T-helper 1 cell treated with Interleukin-12 subunit alpha and Interleukin-12 subunit beta and Interleukin-4 antibody, amounts not matched to agents 30 μg/mL and 1 μg/mL, for 36 hours (primary cell): ENCODE results near the gene RCOR1.

Experiments
- H3K27ac Mint-ChIP-seq: one replicate; pipeline ENCODE4 v1.8.0; 2021; ENCODE audit warnings: mild to moderate bottlenecking, mixed read lengths
- H3K27me3 Mint-ChIP-seq: one replicate; pipeline ENCODE4 v1.8.0; 2021; ENCODE audit warnings: low read depth, mixed read lengths
- H3K36me3 Mint-ChIP-seq: one replicate; pipeline ENCODE4 v1.8.0; 2021; ENCODE audit warnings: low read depth, mixed read lengths
- H3K4me1 Mint-ChIP-seq: one replicate; pipeline ENCODE4 v1.8.0; 2021; ENCODE audit warnings: low read depth, mixed read lengths
- H3K4me3 Mint-ChIP-seq: one replicate; pipeline ENCODE4 v1.8.0; 2021; ENCODE audit warnings: mild to moderate bottlenecking, moderate library complexity, mixed read lengths
- H3K9me3 Mint-ChIP-seq: one replicate; pipeline ENCODE4 v1.8.0; 2021; ENCODE audit warnings: mixed read lengths

RCOR1 gene

GRCh38 chr14:102699416-102700110 lies 107.1 kb downstream of the RCOR1 start:
- Mint-ChIP-seq H3K36me3 (peaks cover 14% of the 10 kb centered on the region), H3K4me1 (peaks cover 13% of the 10 kb centered on the region), H3K9me3 (peaks cover 13% of the 10 kb centered on the region), H3K27ac (no peak overlapping the region), H3K4me3 (no peak overlapping the region), H3K27me3 (no peaks in the 10 kb centered on the region)

- no peaks in the 10 kb centered on the region for H3K27me3 Mint-ChIP-seq
- H3K4me3 Mint-ChIP-seq: no peak overlapping the region
- peaks cover 8% of the 10 kb centered on the region for H3K36me3 Mint-ChIP-seq
These were observed 116.0 kb downstream of the RCOR1 start for GRCh38 chr14:102708494-102708893.

GRCh38 chr14:102711207-102711606 lies 118.8 kb downstream of the RCOR1 start:
- peaks cover 3% of the 10 kb centered on the region for H3K4me1 Mint-ChIP-seq
- H3K36me3 Mint-ChIP-seq: peaks cover 13% of the 10 kb centered on the region
- no peak overlapping the region for H3K4me3 Mint-ChIP-seq
- no peak overlapping the region for H3K27ac Mint-ChIP-seq
- no peaks in the 10 kb centered on the region for H3K27me3 Mint-ChIP-seq
- peaks cover 1% of the 10 kb centered on the region for H3K9me3 Mint-ChIP-seq

More at GRCh38 chr14:102708494-102708893, 116.0 kb downstream of the RCOR1 start:
- Mint-ChIP-seq H3K27ac (no peak overlapping the region), H3K4me1 (no peaks in the 10 kb centered on the region), H3K9me3 (peaks cover 13% of the 10 kb centered on the region)

GRCh38 chr14:102711946-102712345 lies 119.5 kb downstream of the RCOR1 start:
- H3K36me3 Mint-ChIP-seq: peaks cover 14% of the 10 kb centered on the region

GRCh38 chr14:102717276-102717675 lies 124.8 kb downstream of the RCOR1 start:
- Mint-ChIP-seq H3K27me3 (no peaks in the 10 kb centered on the region), H3K4me3 (no peak overlapping the region), H3K9me3 (no peaks in the 10 kb centered on the region), H3K27ac (no peak overlapping the region), H3K4me1 (peaks cover 10% of the 10 kb centered on the region), H3K36me3 (peaks cover 30% of the 10 kb centered on the region)

More at GRCh38 chr14:102711946-102712345, 119.5 kb downstream of the RCOR1 start:
- Mint-ChIP-seq H3K27me3 (no peaks in the 10 kb centered on the region), H3K4me1 (peaks cover 4% of the 10 kb centered on the region), H3K27ac (no peak overlapping the region), H3K4me3 (no peak overlapping the region), H3K9me3 (no peaks in the 10 kb centered on the region)

GRCh38 chr14:102722646-102723045 lies 130.2 kb downstream of the RCOR1 start:
- peaks cover 33% of the 10 kb centered on the region for H3K36me3 Mint-ChIP-seq
- no peaks in the 10 kb centered on the region for H3K4me1 Mint-ChIP-seq
- no peaks in the 10 kb centered on the region for H3K9me3 Mint-ChIP-seq
- H3K27ac Mint-ChIP-seq: no peak overlapping the region
- H3K4me3 Mint-ChIP-seq: no peak overlapping the region
- H3K27me3 Mint-ChIP-seq: no peaks in the 10 kb centered on the region

GRCh38 chr14:102723650-102724049 lies 131.2 kb downstream of the RCOR1 start:
- H3K27ac Mint-ChIP-seq: no peak overlapping the region
- no peaks in the 10 kb centered on the region for H3K9me3 Mint-ChIP-seq
- peaks cover 30% of the 10 kb centered on the region for H3K36me3 Mint-ChIP-seq
- no peak overlapping the region for H3K4me3 Mint-ChIP-seq
- no peaks in the 10 kb centered on the region for H3K4me1 Mint-ChIP-seq
- no peaks in the 10 kb centered on the region for H3K27me3 Mint-ChIP-seq

- Mint-ChIP-seq H3K4me3 (no peak overlapping the region), H3K9me3 (no peaks in the 10 kb centered on the region), H3K27me3 (no peaks in the 10 kb centered on the region), H3K36me3 (peaks cover 27% of the 10 kb centered on the region), H3K27ac (no peak overlapping the region), H3K4me1 (no peaks in the 10 kb centered on the region)
These were observed 133.9 kb downstream of the RCOR1 start for GRCh38 chr14:102726191-102726949.

- Mint-ChIP-seq H3K27ac (no peak overlapping the region), H3K4me3 (no peak overlapping the region), H3K36me3 (peaks cover 21% of the 10 kb centered on the region), H3K9me3 (no peaks in the 10 kb centered on the region), H3K27me3 (no peaks in the 10 kb centered on the region), H3K4me1 (no peaks in the 10 kb centered on the region)
These were observed 135.1 kb downstream of the RCOR1 start for GRCh38 chr14:102727336-102728095.

- peaks cover 19% of the 10 kb centered on the region for H3K36me3 Mint-ChIP-seq
- H3K4me1 Mint-ChIP-seq: no peaks in the 10 kb centered on the region
- H3K27me3 Mint-ChIP-seq: no peaks in the 10 kb centered on the region
- no peaks in the 10 kb centered on the region for H3K9me3 Mint-ChIP-seq
- H3K27ac Mint-ChIP-seq: no peak overlapping the region
- no peak overlapping the region for H3K4me3 Mint-ChIP-seq
These were observed 136.1 kb downstream of the RCOR1 start for GRCh38 chr14:102728501-102728900.

- H3K4me3 Mint-ChIP-seq: no peak overlapping the region
- H3K4me1 Mint-ChIP-seq: no peaks in the 10 kb centered on the region
- no peaks in the 10 kb centered on the region for H3K27me3 Mint-ChIP-seq
- H3K36me3 Mint-ChIP-seq: peaks cover 16% of the 10 kb centered on the region
- H3K9me3 Mint-ChIP-seq: no peaks in the 10 kb centered on the region
- no peak overlapping the region for H3K27ac Mint-ChIP-seq
These were observed 136.8 kb downstream of the RCOR1 start for GRCh38 chr14:102729268-102729667.

GRCh38 chr14:102729825-102730224 lies 137.4 kb downstream of the RCOR1 start:
- H3K4me1 Mint-ChIP-seq: no peaks in the 10 kb centered on the region
- no peaks in the 10 kb centered on the region for H3K9me3 Mint-ChIP-seq
- H3K36me3 Mint-ChIP-seq: peaks cover 13% of the 10 kb centered on the region
- H3K27ac Mint-ChIP-seq: no peak overlapping the region
- H3K27me3 Mint-ChIP-seq: no peaks in the 10 kb centered on the region
- no peak overlapping the region for H3K4me3 Mint-ChIP-seq

GRCh38 chr14:102731101-102731870 lies 138.8 kb downstream of the RCOR1 start:
- peaks cover 9% of the 10 kb centered on the region for H3K36me3 Mint-ChIP-seq
- H3K27ac Mint-ChIP-seq: peak overlapping the region; percentile 1
- H3K4me1 Mint-ChIP-seq: no peaks in the 10 kb centered on the region
- no peaks in the 10 kb centered on the region for H3K9me3 Mint-ChIP-seq
- no peak overlapping the region for H3K4me3 Mint-ChIP-seq
- no peaks in the 10 kb centered on the region for H3K27me3 Mint-ChIP-seq
